Measurements from ENCODE around the gene CCDC15.

The CCDC15 gene

GRCh38 chr11:124970925-124971324, 16.9 kb downstream of the CCDC15 start:
- Histone ChIP-seq H3K4me3 (ENCODE audit: low read depth, low read length, poor library complexity, severe bottlenecking) (no peak overlapping the region), H2AFZ (ENCODE audit: low read length) (no peak overlapping the region), H3K9me2 (ENCODE audit: low read depth, low read length) (no peaks in the 10 kb centered on the region), H3K79me2 (ENCODE audit: insufficient read depth, low read length) (no peaks in the 10 kb centered on the region), H3K4me2 (ENCODE audit: low read length) (no peak overlapping the region), H3K9me3 (ENCODE audit: low read length) (no peaks in the 10 kb centered on the region), H3K27ac (ENCODE audit: low read depth, low read length, poor library complexity, severe bottlenecking) (no peak overlapping the region), H3K4me1 (ENCODE audit: insufficient read depth, low read length, severe bottlenecking) (no peaks in the 10 kb centered on the region), H3F3A (ENCODE audit: insufficient read depth, low read length) (no peaks in the 10 kb centered on the region), H3K36me3 (ENCODE audit: insufficient read depth, low read length) (no peaks in the 10 kb centered on the region), H4K20me1 (ENCODE audit: insufficient read depth, low read length) (no peaks in the 10 kb centered on the region), H3K27me3 (ENCODE audit: insufficient read depth, low read length) (no peaks in the 10 kb centered on the region), H3K9ac (ENCODE audit: low read length) (no peak overlapping the region)
- TF ChIP-seq EZH2 (IDR thresholded peaks at IDR 0.05; ENCODE audit: borderline replicate concordance, low read length) (no peak), CTCF (IDR thresholded peaks at IDR 0.05; ENCODE audit: low read length) (no peak)

GRCh38 chr11:124971810-124972209, 17.8 kb downstream of the CCDC15 start:
- Histone ChIP-seq H3K4me2 (ENCODE audit: low read length) (no peak overlapping the region), H3K27ac (ENCODE audit: low read depth, low read length, poor library complexity, severe bottlenecking) (no peak overlapping the region), H3K79me2 (ENCODE audit: insufficient read depth, low read length) (no peaks in the 10 kb centered on the region), H3K9ac (ENCODE audit: low read length) (no peak overlapping the region), H3K4me3 (ENCODE audit: low read depth, low read length, poor library complexity, severe bottlenecking) (no peak overlapping the region), H4K20me1 (ENCODE audit: insufficient read depth, low read length) (no peaks in the 10 kb centered on the region), H3K9me2 (ENCODE audit: low read depth, low read length) (no peaks in the 10 kb centered on the region), H2AFZ (ENCODE audit: low read length) (no peak overlapping the region), H3K36me3 (ENCODE audit: insufficient read depth, low read length) (no peaks in the 10 kb centered on the region), H3K9me3 (ENCODE audit: low read length) (no peaks in the 10 kb centered on the region), H3K4me1 (ENCODE audit: insufficient read depth, low read length, severe bottlenecking) (no peaks in the 10 kb centered on the region), H3F3A (ENCODE audit: insufficient read depth, low read length) (no peaks in the 10 kb centered on the region), H3K27me3 (ENCODE audit: insufficient read depth, low read length) (no peaks in the 10 kb centered on the region)
- no peak for TF ChIP-seq CTCF (IDR thresholded peaks at IDR 0.05; ENCODE audit: low read length)
- TF ChIP-seq EZH2 (IDR thresholded peaks at IDR 0.05; ENCODE audit: borderline replicate concordance, low read length), result no peak

GRCh38 chr11:124976531-124976930, 22.5 kb downstream of the CCDC15 start:
- no peak for TF ChIP-seq CTCF (IDR thresholded peaks at IDR 0.05; ENCODE audit: low read length)
- TF ChIP-seq EZH2 (IDR thresholded peaks at IDR 0.05; ENCODE audit: borderline replicate concordance, low read length), result no peak
- Histone ChIP-seq H3K4me1 (ENCODE audit: insufficient read depth, low read length, severe bottlenecking) (no peaks in the 10 kb centered on the region), H3K27ac (ENCODE audit: low read depth, low read length, poor library complexity, severe bottlenecking) (no peak overlapping the region), H3K9me2 (ENCODE audit: low read depth, low read length) (no peaks in the 10 kb centered on the region), H3K79me2 (ENCODE audit: insufficient read depth, low read length) (no peaks in the 10 kb centered on the region), H3K4me2 (ENCODE audit: low read length) (no peak overlapping the region), H4K20me1 (ENCODE audit: insufficient read depth, low read length) (no peaks in the 10 kb centered on the region), H3K27me3 (ENCODE audit: insufficient read depth, low read length) (no peaks in the 10 kb centered on the region), H3K9ac (ENCODE audit: low read length) (no peak overlapping the region), H2AFZ (ENCODE audit: low read length) (no peak overlapping the region), H3F3A (ENCODE audit: insufficient read depth, low read length) (no peaks in the 10 kb centered on the region), H3K4me3 (ENCODE audit: low read depth, low read length, poor library complexity, severe bottlenecking) (no peak overlapping the region), H3K36me3 (ENCODE audit: insufficient read depth, low read length) (no peaks in the 10 kb centered on the region; the same call in 1 of the 2 replicates), H3K9me3 (ENCODE audit: low read length) (no peaks in the 10 kb centered on the region)
